SK-N-MC (cell line): ENCODE data around the gene MT2A.

Experiments
- DNase-seq: peaks from one replicate; pipeline ENCODE4 v3.0.0-alpha.2; 2011; ENCODE audit warnings: low read depth, low spot score
- H3K27ac ChIP-seq: fragments of 200-600 bp; sonication (generic); 2 replicates; pipeline ENCODE4 v1.5.1; 2016; ENCODE audit warnings: mixed run types
- H3K36me3 ChIP-seq: fragments of 200-600 bp; sonication (generic); 2 replicates; pipeline ENCODE4 v1.6.1; 2017; ENCODE audit warnings: antibody characterized with exemption, low read length, mixed read lengths; ENCODE audit not compliant: insufficient read depth
- H3K4me3 ChIP-seq: fragments of 200-600 bp; sonication (generic); 2 replicates; pipeline ENCODE4 v1.5.1; 2016
- H3K9ac ChIP-seq: fragments of 200-600 bp; sonication (generic); 2 replicates; pipeline ENCODE4 v1.8.0; 2017; ENCODE audit warnings: mixed run types, mixed read lengths; ENCODE audit not compliant: insufficient read length
- H3K9me3 ChIP-seq: fragments of 200-600 bp; sonication (generic); 2 replicates; pipeline ENCODE4 v1.6.1; 2017; ENCODE audit warnings: low read depth, mild to moderate bottlenecking, antibody characterized with exemption, low read length, moderate library complexity, mixed read lengths
- EZH2 ChIP-seq: fragments of 200-600 bp; sonication (generic); IDR thresholded peaks from one replicate; pipeline ENCODE4 v1.6.1; 2017; ENCODE audit warnings: antibody characterized with exemption
- FOXP2 ChIP-seq: optimal IDR thresholded peaks from 2 replicates; pipeline ENCODE3; 2011; ENCODE audit warnings: mild to moderate bottlenecking, moderate library complexity; ENCODE audit not compliant: insufficient read depth; ENCODE audit errors: extremely low read length, control extremely low read depth
- POLR2AphosphoS5 ChIP-seq: IDR thresholded peaks from 2 replicates; pipeline ENCODE4 v1.6.1; 2012; ENCODE audit warnings: mild to moderate bottlenecking, low read depth, low read length, borderline replicate concordance

MT2A gene

GRCh38 chr16:56623637-56624036 lies 15.3 kb downstream of the MT2A start:
- Histone ChIP-seq H3K9ac (no peak overlapping the region), H3K9me3 (no peaks in the 10 kb centered on the region), H3K27ac (no peak overlapping the region), H3K36me3 (no peaks in the 10 kb centered on the region), H3K4me3 (no peak overlapping the region)
- TF ChIP-seq EZH2 (no peak), FOXP2 (no peak), POLR2AphosphoS5 (no peak)
- DNase-seq: no peak

DNA sequence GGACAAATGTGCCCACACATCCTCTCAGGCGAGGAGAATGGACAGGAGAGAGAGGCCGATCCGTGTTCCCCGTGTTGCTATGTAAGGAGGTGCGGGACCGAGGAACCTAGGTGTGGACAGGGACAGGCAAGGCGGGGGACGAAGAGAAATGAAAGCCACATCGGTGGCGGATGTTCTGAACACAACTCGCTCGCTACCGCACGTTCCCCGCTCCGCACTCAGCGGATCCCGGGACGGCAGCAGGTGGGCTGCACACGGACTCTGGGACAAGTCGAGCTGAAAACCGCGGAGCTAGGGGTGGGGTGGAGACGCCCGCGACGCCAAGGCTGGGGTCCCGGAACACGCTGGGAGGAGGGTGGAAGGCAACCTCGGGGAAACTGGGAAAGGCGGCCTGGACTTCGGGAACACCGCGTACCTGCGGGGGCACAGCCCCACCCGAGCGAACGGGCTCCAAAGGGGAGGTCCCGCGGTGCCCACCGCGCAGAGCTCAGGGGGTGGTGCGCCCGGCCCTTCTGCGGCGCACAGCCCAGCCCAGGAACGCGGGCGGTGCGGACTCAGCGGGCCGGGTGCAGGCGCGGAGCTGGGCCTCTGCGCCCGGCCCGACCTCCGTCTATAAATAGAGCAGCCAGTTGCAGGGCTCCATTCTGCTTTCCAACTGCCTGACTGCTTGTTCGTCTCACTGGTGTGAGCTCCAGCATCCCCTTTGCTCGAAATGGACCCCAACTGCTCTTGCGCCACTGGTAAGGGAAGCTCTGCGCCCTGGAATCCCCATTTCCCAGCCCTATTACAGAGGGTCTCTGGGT lies 17.0 kb downstream of the MT2A start, which contains the start of gene MT1E:
Gene MT1E (plus strand): TSS at position 642 of the 803 bp plus-strand sequence. CDS start 71 bp downstream, at position 713.
- TF ChIP-seq POLR2AphosphoS5: no peak
- no peak for TF ChIP-seq EZH2
- no peak for TF ChIP-seq FOXP2
- no peak within 1 kb of the TSS for H3K9ac ChIP-seq
- H3K4me3 ChIP-seq: no peak within 1 kb of the TSS
- no peak for DNase-seq
- no peak within 1 kb of the TSS for H3K27ac ChIP-seq
- H3K9me3 ChIP-seq: no peaks in the 10 kb centered on the region
- H3K36me3 ChIP-seq: no peaks in the 10 kb centered on the region

- H3K36me3 ChIP-seq: no peaks in the 10 kb centered on the region
- H3K9ac ChIP-seq: no peak overlapping the region
- no peaks in the 10 kb centered on the region for H3K9me3 ChIP-seq
- DNase-seq: no peak
- TF ChIP-seq FOXP2 (no peak), POLR2AphosphoS5 (no peak), EZH2 (no peak)
- no peak overlapping the region for H3K27ac ChIP-seq
- no peak overlapping the region for H3K4me3 ChIP-seq
Observed at GRCh38 chr16:56625943-56626654, 17.7 kb downstream of the MT2A start.

- Histone ChIP-seq H3K27ac (no peak overlapping the region), H3K36me3 (no peaks in the 10 kb centered on the region), H3K4me3 (no peak overlapping the region), H3K9me3 (no peaks in the 10 kb centered on the region), H3K9ac (no peak overlapping the region)
- TF ChIP-seq EZH2: no peak
- no peak for TF ChIP-seq FOXP2
- TF ChIP-seq POLR2AphosphoS5: no peak
- DNase-seq: no peak
Observed at GRCh38 chr16:56626685-56627084, 18.3 kb downstream of the MT2A start.

- Histone ChIP-seq H3K36me3 (no peaks in the 10 kb centered on the region), H3K4me3 (no peak overlapping the region), H3K9me3 (no peaks in the 10 kb centered on the region), H3K27ac (no peak overlapping the region), H3K9ac (no peak overlapping the region)
- no peak for TF ChIP-seq FOXP2
- no peak for TF ChIP-seq EZH2
- no peak for TF ChIP-seq POLR2AphosphoS5
- no peak for DNase-seq
Observed at GRCh38 chr16:56628486-56629350, 20.3 kb downstream of the MT2A start.

DNA sequence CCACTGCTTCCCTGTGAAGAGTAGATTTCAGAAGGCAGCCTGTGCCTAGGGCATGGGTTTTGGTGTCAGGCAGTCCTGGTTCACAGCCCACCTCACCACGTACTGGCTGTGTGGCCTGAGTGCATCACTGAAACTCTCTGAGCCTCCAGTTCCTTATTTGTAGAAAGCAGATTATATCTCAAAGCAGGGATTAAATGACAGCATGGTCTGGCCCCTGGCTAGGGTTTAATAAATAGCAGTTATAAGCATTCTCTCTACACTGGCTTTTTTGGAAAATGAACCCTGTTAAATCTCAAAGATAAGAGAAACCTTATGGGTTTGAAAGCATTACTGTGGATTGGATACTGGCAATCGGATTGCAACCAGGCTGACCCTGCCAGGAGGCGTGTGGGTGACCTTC lies 21.1 kb downstream of the MT2A start:
- H3K4me3 ChIP-seq: no peak overlapping the region
- H3K27ac ChIP-seq: no peak overlapping the region
- DNase-seq: no peak
- H3K9me3 ChIP-seq: no peaks in the 10 kb centered on the region
- TF ChIP-seq FOXP2: no peak
- TF ChIP-seq EZH2: no peak
- TF ChIP-seq POLR2AphosphoS5: no peak
- no peaks in the 10 kb centered on the region for H3K36me3 ChIP-seq
- H3K9ac ChIP-seq: no peak overlapping the region

DNA sequence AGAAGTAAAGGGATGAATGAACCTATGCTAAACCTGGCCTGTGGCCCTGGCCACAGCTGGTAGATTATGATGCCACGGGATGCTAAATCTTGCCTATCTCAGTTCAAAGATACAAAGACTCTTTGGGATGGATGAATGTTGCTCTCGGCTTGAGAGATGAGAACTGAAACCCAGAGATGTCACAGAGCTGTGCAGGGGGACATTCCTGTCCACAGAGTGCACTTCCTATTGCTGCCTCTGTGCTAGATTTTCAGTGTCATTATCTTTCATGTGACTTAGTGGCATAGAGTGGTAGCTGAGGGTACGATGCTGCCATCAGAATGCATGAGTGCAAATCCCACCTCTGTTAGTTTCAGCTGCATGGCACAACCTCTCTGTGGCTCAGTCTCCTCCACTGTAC lies 21.8 kb downstream of the MT2A start:
- H3K4me3 ChIP-seq: no peak overlapping the region
- TF ChIP-seq FOXP2 (no peak), POLR2AphosphoS5 (no peak), EZH2 (no peak)
- DNase-seq: no peak
- no peaks in the 10 kb centered on the region for H3K9me3 ChIP-seq
- no peak overlapping the region for H3K9ac ChIP-seq
- H3K27ac ChIP-seq: no peak overlapping the region
- no peaks in the 10 kb centered on the region for H3K36me3 ChIP-seq

GRCh38 chr16:56631197-56631596 lies 22.8 kb downstream of the MT2A start:
- DNase-seq: no peak
- no peak for TF ChIP-seq POLR2AphosphoS5
- no peak for TF ChIP-seq FOXP2
- no peak for TF ChIP-seq EZH2
- H3K9ac ChIP-seq: no peak overlapping the region
- H3K27ac ChIP-seq: no peak overlapping the region
- no peaks in the 10 kb centered on the region for H3K9me3 ChIP-seq
- no peaks in the 10 kb centered on the region for H3K36me3 ChIP-seq
- H3K4me3 ChIP-seq: no peak overlapping the region
